GM18498 (cell line): ENCODE measurements around the gene LPAR5.
"Not testable (repeated sequence)": the region's sequence is repeated elsewhere in the genome, so short reads cannot be mapped to it uniquely, and the experiment has no call there.

ENCODE experiments used
- ATAC-seq: cut with Tn5 transposase; IDR thresholded peaks from one replicate; pipeline ENCODE4 v1.9.1; 2021; ENCODE audit warnings: mild to moderate bottlenecking, moderate library complexity; ENCODE audit not compliant: unreplicated experiment

The LPAR5 gene

GRCh38 chr12:6607751-6608591 lies 27.8 kb downstream of the LPAR5 start:
- peak; percentile 35 for ATAC-seq

- no peak for ATAC-seq
Measured at GRCh38 chr12:6606331-6607131, 29.2 kb downstream of the LPAR5 start.

DNA sequence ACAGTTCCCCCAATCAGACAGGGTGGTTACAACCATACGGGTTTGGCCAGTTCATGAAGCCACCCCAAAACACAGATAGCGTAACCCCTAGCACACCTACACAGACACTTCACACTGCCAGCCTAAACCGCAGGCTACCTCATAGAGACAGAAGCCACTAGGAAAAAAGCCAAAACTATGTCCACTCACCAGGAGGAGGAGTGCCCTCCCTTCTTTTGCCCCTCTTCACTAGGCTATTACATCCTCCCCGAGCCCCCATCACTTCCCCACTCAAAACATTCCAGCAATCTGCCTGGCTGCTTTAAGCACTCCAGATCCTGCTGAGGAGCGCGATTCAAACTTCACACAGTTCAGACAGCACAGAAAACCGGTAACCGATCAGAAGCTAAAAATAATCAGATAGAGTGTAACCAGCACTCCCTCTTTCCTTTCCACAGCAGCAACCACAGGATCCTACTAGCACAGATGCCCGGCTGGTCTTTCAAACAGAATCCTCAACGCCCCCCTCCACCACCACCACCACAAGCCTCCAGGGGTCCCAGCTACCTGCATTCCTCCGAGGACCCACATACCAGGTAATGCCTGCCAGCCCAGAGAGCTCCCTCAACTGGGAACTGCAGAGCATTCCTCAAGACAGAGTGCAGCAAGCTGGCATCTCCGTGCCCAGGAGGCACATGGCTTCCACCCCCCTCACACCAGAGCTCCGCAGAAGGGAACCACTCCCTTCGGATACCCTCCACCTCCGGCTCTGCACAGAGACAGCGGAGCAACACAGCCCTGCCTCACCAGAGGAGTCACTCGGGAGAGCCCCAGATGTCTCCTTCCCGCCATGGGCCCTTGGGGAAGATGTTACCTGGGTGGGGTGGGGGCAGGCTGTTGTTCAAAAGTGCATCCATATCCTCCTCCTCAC lies 30.1 kb downstream of the LPAR5 start:
- ATAC-seq: no peak

DNA sequence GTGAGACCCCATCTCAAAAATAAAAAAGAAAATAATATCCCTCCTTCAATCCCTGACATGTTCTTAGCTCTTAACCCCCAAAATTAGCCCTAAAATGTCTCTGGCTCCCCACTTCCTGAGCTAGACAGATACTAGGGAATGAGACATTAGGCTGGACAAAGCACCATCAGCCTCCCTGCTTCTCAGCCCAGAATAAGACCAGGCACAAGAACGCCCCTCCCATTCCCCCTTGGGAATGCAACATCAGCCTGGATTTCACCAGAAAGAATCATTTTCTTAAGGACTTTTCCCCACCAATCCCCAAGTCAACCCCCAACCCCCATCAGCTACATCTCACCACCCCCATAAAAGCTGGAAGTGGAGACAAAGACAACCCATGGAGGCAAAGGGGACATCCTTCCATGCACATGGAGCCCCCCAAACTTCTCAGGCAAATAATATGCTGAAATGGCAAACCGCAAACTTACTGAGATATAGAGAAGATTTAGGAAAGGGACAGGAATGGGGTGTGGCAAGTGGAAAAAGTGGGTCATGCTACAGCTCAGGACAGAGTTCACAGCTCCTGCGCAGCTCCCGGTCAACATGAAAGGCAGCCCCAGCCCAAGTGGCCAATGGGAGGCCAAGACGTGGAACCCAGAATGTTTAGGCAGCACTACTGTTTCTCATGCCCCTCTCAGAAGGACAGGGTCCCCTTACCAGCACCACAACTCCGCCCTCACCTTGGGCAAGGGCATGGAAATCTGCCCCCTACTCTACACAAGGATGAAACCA lies 31.3 kb downstream of the LPAR5 start:
- ATAC-seq: no peak

DNA sequence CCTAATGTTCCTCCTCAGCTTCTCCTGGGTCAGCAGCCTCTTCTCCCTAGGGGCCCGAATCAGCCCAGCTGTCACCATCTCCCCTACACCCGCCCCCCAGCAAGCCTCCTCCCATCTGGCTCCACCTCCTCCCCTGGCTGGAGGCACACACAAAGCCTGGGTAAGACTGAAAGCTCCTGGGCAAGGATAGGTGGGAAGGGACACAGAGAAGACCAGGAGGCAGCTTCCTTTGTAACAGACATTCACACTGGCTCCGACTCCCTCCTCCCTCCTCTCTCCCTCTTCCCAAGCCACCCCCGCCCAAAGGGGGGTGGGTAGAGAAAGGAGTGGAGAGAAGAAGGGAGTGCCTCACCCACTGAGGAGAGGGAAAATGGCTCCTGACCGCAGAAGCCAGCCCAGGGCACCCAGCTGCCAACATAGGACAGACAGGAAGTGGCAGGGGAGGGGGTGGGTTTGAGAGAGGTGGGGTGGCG lies 32.6 kb downstream of the LPAR5 start:
- no peak for ATAC-seq

- ATAC-seq: no peak
Measured at GRCh38 chr12:6602526-6602925, 33.2 kb downstream of the LPAR5 start.

GRCh38 chr12:6595673-6596072 lies 40.1 kb downstream of the LPAR5 start:
- not testable (repeated sequence) for ATAC-seq

DNA sequence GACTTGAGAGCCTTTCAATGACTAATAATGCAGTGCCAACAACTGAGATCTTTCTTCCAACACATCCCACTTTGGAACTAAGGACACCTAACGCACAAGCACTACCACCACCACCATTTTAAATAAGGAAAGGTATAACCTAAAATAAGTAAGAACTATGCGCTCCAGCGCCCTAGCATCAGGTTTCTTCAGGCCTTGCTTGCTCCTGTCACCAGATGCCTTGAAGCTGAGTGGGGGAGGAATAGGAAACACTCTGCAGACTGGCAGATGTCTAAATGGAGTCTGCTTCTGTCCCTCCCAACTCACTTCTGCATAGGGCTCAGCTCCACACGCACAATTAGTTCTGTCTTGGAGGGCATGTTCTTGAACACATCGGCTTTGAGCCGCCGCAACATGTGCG lies 43.7 kb downstream of the LPAR5 start:
- ATAC-seq: no peak

GRCh38 chr12:6586569-6586968 lies 49.2 kb downstream of the LPAR5 start:
- not testable (repeated sequence) for ATAC-seq

GRCh38 chr12:6584293-6584692 lies 51.5 kb downstream of the LPAR5 start:
- no peak for ATAC-seq

DNA sequence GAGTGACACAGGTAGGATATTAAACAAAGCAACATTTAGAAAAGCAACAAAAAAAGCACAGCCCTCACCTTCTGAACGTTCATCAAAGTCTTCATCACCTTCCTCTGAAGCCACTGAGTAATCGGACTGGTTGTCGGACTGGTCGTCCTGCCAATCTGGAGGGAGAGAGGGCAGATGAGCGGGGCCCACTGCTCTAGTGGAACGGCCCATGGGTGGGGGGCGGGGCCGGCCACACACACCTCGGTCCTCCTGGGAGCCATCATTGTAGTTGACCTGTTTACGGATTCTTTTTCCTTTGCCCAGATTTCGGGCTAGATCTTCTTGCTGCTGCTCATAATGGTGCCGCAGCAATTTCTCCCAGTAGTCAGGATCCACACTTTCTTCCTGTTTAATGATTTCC lies 52.8 kb downstream of the LPAR5 start:
- ATAC-seq: no peak

GRCh38 chr12:6582196-6582595 lies 53.6 kb downstream of the LPAR5 start:
- no peak for ATAC-seq

DNA sequence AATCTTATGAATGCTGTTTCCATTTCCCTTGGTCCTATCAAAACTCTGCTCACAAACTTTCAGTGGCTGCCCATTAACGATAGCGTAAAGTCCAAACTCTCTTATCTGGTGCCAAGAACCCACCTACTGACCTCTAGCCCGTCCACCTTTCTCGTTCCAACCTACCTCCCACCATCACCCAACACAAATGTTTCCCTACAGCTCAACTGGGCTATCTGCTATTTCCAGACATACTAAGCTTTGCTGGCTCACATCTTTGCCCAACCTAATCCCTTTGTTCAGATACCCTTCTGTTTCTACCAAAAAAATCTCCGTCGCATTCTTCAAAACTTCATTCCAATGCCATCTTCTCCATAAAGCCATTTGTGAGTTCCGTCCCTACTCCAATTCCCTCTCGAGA lies 60.1 kb downstream of the LPAR5 start:
- ATAC-seq: no peak

DNA sequence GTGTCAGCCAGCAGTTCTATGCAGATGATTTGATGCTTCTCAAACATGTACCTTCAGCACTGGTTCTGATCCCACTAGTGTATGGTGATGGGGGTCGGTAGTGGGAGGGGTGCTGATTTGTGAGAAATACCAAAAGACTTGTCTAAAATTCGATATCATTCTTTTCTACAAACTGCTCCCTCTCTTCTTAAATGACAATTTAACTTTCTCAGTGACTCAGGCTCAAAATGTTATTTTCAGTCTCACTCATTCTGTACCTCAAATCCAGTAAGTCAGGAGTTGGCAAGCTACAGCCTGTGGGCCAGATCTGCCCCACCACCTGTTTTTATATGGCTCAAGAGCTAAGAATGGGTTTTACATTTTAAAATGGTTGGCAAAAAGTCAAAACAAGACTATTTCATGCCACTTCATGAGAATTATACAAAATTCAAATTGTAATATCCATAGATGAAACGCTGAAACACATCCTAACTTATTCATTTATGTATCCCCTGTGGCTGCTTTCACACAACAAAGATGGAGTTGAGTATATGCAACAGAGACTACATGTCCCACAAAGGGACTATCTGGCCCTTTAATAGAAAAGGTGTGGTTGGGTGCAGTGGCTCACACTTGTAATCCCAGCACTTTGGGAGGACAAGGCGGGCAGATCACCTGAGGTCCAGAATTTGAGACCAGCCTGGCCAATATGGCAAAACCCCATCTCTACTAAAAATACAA lies 61.0 kb downstream of the LPAR5 start:
- no peak for ATAC-seq

DNA sequence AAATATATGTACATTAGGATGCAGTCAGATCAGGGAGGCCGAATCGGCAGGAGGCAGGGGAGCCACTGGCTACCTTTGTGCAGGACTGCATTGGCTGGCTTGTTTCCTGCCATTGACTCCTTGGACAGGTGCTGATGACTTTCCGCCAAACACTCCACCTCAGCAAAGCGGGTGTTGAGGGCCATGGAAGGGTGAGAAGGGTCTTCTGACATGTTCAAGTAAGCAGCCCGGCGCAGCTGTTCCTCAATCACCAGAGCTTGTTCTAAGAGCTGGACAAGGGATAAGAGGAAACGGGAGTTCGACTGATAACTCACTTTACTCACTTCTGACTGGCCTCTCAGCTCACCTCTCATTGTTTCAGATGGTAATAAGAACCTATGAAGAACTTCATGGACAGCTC lies 62.8 kb downstream of the LPAR5 start:
- ATAC-seq: no peak

GRCh38 chr12:6570264-6570887 lies 65.4 kb downstream of the LPAR5 start:
- ATAC-seq: no peak

DNA sequence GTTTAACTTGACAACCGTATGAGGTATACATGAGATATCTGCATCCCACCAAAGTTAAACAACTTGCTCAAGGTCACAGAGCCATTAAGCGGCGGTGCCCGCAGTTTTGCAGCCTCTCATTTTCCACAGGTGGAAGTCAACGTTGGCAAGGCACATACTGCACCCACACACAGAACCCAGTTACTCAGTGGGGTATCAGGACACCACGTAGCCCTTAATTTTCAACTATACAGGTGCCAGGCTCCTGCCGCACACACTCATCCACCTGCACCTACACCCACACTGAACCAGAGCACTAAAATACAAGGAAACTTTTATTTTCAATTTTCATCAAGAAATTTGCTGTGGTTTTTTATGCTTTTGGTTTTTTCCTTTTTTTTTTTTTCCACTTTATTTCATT lies 66.0 kb downstream of the LPAR5 start:
- no peak for ATAC-seq

- no peak for ATAC-seq
Measured at GRCh38 chr12:6569312-6569711, 66.4 kb downstream of the LPAR5 start.
